AG04449 (cell line): ENCODE results near the gene CIT.

ENCODE experiments used
- CTCF ChIA-PET: fragments of 350-600 bp; formaldehyde crosslinking; extraction: SDS; loops from one replicate; lab custom pipeline; 2021; ENCODE audit warnings: antibody characterized with exemption; lab: Yijun Ruan, JAX
- POLR2A ChIA-PET: fragments of 400-600, 350-600 bp; formaldehyde crosslinking; extraction: SDS; loops from one replicate; lab custom pipeline; 2020; ENCODE audit warnings: antibody characterized with exemption, inconsistent platforms; lab: Yijun Ruan, JAX
- DNase-seq: peaks from one replicate; pipeline ENCODE4 v3.0.0-alpha.2; 2010; ENCODE audit warnings: low read depth, low spot score
- H3K4me3 ChIP-seq: 2 replicates; pipeline ENCODE4 v1.5.1; 2011; ENCODE audit warnings: low read depth, mild to moderate bottlenecking, control low read depth, low read length
- TF ChIP-seq, protein P1 (sequence below): IDR thresholded peaks from one replicate; pipeline ENCODE4 v1.5.1; 2011; ENCODE audit warnings: mild to moderate bottlenecking, moderate library complexity, low read length, control low read depth, inconsistent platforms; ENCODE audit not compliant: insufficient read depth; ENCODE audit errors: missing control alignments

The CIT gene

DNA sequence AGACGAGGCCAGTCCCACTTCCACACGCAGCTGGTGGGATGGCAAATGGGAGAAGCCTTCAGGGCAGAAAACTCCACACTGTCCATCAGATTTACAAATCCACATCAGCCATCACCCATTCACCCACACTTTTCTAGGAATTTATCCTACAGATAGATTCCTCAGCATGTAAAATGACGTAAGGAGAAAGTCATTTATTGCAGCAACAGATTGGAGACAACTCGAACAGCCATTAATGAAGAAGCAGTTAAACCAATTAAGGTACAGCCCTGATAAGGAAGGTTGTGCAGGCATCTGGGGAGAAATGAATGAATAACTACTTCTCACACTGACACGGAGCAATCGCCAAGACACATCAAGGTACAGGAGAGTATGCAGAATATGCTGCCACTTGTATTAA lies 183.0 kb downstream of the CIT start:
- ChIA-PET POLR2A (no interaction called here), CTCF (interaction anchor here (1.0 to 3.5 kb wide), 6 partner anchors 11 to 89 kb away, joined by 3 to 19 read pairs (median 4); no protein-coding TSS in a partner anchor)
- DNase-seq, result no peak
- no peak overlapping the region for H3K4me3 ChIP-seq
- TF ChIP-seq, protein P1, sequence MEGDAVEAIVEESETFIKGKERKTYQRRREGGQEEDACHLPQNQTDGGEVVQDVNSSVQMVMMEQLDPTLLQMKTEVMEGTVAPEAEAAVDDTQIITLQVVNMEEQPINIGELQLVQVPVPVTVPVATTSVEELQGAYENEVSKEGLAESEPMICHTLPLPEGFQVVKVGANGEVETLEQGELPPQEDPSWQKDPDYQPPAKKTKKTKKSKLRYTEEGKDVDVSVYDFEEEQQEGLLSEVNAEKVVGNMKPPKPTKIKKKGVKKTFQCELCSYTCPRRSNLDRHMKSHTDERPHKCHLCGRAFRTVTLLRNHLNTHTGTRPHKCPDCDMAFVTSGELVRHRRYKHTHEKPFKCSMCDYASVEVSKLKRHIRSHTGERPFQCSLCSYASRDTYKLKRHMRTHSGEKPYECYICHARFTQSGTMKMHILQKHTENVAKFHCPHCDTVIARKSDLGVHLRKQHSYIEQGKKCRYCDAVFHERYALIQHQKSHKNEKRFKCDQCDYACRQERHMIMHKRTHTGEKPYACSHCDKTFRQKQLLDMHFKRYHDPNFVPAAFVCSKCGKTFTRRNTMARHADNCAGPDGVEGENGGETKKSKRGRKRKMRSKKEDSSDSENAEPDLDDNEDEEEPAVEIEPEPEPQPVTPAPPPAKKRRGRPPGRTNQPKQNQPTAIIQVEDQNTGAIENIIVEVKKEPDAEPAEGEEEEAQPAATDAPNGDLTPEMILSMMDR, result no peak

DNA sequence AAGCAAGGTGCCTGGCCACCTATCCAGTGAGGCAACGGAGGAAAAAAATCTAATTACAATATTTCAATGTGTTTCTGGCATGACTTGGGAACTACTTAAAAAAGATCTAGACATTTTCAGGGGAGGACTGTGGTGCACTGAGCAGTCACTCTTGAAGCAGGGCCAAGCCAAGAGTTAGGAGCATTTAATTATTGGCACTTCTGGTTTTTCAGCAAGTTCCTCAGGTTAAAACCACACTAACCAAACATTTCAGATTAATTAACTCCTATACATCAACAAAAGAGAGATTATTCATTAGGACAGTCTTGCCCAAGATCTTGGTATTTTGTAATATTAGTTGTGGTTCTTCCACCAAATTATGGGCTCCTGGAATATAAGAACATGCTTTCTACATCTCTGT lies 183.6 kb downstream of the CIT start:
- H3K4me3 ChIP-seq, result no peak overlapping the region
- TF ChIP-seq, protein P1, result no peak
- DNase-seq, result no peak
- POLR2A ChIA-PET, result no interaction called here
- CTCF ChIA-PET, result interaction anchor here (3.5 kb wide), 1 partner anchor 87 kb away, joined by 19 read pairs; no protein-coding TSS in a partner anchor

DNA sequence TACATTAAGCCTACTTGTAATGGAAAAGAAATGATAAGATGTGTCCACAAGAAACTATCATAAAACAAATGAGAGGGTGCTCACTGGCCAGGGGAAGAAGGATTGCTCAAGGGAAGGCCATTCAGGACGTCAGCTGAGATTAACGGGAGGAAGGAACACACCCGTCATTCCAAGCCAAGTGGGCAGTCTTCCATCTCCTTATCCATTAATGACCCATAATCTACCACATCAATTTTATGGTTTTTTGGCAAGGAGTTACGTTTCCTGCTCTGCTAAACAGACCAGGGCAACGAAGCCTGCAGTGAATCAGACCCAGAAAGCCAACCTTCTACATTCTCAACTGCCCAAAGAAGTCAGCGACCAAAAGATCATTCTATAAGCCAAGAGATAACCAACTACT lies 184.1 kb downstream of the CIT start:
- TF ChIP-seq, protein P1, result no peak
- POLR2A ChIA-PET, result no interaction called here

DNA sequence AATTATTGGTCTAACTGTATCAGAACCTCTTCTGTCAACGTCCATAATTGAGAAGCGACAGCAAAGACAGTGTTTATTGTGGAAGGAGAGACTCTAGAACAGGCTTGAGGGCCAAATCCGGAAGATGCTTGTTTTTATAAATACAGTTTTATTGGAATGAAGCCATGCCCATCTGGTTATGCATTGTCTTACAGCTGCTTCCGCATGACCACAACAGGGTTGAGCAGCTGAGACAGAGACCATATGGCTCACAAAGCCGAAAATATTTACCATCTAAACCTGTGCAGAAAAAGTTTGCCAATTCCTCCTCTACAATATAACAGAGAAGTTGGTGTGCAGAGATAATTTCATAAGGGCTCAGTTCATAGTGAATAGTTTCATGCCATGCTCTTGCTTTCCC lies 184.7 kb downstream of the CIT start:
- DNase-seq, result no peak
- ChIA-PET CTCF (no interaction called here), POLR2A (no interaction called here)
- no peak overlapping the region for H3K4me3 ChIP-seq
- TF ChIP-seq, protein P1, result no peak

More for the DNA sequence above, 184.1 kb downstream of the CIT start:
- H3K4me3 ChIP-seq, result no peak overlapping the region
- CTCF ChIA-PET, result no interaction called here
- DNase-seq, result peak; percentile 89

DNA sequence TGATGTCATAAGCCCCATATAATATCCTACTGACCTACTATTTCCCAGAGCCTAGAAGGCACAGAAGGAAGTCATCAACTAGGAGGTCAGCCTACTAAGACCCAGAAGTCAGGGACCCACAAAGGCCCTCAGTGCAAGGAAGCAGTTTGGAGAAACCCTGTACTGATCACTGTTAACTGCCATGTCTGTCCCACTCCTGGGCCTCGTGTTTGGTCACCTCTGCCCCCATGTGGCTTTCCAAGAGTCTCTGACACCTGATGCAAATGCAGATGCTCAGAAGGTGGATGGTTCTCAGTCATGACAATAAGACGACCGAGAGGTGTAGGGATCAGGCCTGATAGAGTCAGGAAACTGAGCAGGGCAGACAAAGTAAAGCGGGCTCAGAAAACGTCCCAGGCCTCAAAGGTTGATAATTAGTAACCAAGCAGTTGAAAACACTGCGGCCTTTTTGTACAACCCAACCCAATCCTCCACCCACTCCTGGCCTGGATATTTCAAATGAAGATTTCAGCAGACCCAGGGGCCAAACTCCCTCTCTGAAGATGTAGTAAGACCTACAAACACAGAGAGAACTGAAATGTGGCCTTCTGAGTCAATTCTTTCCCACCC lies 185.8 kb downstream of the CIT start:
- DNase-seq, result no peak
- POLR2A ChIA-PET, result no interaction called here
- CTCF ChIA-PET, result no interaction called here
- TF ChIP-seq, protein P1, result no peak
- H3K4me3 ChIP-seq, result no peak overlapping the region

DNA sequence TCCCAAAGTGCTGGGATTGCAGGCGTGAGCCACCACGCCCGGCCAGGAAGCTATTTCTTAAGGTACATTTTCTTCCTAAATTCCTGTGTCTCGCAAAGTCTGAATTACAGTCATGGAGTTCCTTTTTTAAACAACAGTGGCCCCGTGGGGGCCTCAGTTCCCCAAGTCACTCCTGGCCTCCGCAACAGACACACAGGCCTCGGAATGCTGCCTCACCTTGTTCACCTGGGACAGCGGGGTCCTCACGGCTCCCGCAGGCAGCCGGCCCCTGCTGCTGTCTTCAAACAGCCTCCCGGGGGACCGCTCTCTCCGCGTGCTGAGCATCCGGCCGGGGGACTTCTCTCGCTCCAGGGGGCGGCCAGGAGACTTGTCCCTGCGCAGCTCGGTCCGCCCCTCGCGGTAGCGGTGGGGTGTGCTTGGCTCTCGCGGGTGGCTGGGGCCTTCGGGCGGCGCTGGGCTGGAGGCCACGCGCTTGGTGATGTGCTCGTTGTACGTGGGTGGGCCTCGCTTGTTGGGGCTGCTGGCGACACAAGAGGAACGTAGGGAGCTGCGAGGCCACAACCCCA lies 187.1 kb downstream of the CIT start:
- CTCF ChIA-PET, result interaction anchor here (1.0 to 1.1 kb wide), 2 partner anchors 16 to 29 kb away, joined by 3 read pairs; no protein-coding TSS in a partner anchor
- H3K4me3 ChIP-seq, result no peak overlapping the region
- POLR2A ChIA-PET, result no interaction called here
- TF ChIP-seq, protein P1, result no peak
- no peak for DNase-seq
